ENCODE measurements around the gene CERS5.

CERS5 gene

DNA sequence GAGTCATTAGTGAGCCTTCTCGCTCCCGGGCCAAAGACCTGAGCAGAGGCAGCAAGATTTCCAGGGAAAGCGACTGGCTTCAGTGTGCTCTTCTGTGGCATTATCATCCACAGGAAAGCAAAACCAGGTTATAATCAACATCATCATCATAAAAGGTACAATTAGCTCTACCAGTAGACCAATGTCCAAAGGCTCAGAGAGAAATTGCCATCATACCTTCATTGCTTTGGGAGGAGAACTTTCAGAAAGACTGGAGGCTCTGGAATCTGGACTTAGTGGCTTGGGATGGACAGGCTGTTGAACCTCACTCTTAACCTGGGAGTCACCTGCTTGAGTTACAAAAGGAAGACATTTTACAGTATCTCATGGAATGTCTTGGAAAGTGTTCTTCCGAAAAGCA lies 25.1 kb upstream of the CERS5 start:
- no peak overlapping the region for H3K4me3 ChIP-seq (replicated peaks; ENCODE audit: low read depth, low read length)
- DNase-seq (ENCODE audit: extremely low read depth, insufficient read length) = no peak
- TF ChIP-seq, protein P1, sequence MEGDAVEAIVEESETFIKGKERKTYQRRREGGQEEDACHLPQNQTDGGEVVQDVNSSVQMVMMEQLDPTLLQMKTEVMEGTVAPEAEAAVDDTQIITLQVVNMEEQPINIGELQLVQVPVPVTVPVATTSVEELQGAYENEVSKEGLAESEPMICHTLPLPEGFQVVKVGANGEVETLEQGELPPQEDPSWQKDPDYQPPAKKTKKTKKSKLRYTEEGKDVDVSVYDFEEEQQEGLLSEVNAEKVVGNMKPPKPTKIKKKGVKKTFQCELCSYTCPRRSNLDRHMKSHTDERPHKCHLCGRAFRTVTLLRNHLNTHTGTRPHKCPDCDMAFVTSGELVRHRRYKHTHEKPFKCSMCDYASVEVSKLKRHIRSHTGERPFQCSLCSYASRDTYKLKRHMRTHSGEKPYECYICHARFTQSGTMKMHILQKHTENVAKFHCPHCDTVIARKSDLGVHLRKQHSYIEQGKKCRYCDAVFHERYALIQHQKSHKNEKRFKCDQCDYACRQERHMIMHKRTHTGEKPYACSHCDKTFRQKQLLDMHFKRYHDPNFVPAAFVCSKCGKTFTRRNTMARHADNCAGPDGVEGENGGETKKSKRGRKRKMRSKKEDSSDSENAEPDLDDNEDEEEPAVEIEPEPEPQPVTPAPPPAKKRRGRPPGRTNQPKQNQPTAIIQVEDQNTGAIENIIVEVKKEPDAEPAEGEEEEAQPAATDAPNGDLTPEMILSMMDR (IDR thresholded peaks at IDR 0.05; ENCODE audit: insufficient read depth, low read length, poor library complexity, severe bottlenecking) = no peak
- no peaks in the 10 kb centered on the region for H3K27me3 ChIP-seq (replicated peaks; ENCODE audit: control insufficient read depth, insufficient read depth, low read length)
- H3K36me3 ChIP-seq (ENCODE audit: control insufficient read depth, insufficient read depth, low read length) = peaks cover 2% of the 10 kb centered on the region

DNA sequence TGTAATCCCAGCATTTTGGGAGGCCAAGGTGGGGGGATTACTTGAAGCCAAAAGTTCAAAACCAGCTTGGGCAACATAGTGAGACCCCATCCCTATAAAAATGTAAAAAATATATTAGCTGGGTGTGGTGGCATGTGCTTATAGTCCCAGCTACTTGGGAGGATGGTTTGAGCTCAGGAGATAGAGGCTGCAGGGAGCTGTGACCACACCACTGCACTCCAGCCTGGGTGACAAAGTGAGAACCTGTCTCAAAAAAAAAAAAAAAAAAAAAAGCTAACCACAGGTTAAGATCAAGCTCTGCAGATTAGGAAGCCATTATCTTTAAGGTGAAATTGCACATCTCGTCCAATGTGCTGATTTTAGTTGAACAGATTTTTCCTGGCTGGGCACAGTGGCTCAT lies 23.7 kb upstream of the CERS5 start:
- Histone ChIP-seq H3K27me3 (replicated peaks; ENCODE audit: control insufficient read depth, insufficient read depth, low read length) (no peaks in the 10 kb centered on the region), H3K4me3 (replicated peaks; ENCODE audit: low read depth, low read length) (no peak overlapping the region), H3K36me3 (ENCODE audit: control insufficient read depth, insufficient read depth, low read length) (peaks cover 2% of the 10 kb centered on the region)
- TF ChIP-seq, protein P1 (IDR thresholded peaks at IDR 0.05; ENCODE audit: insufficient read depth, low read length, poor library complexity, severe bottlenecking) = no peak
- DNase-seq (ENCODE audit: extremely low read depth, insufficient read length) = no peak

DNA sequence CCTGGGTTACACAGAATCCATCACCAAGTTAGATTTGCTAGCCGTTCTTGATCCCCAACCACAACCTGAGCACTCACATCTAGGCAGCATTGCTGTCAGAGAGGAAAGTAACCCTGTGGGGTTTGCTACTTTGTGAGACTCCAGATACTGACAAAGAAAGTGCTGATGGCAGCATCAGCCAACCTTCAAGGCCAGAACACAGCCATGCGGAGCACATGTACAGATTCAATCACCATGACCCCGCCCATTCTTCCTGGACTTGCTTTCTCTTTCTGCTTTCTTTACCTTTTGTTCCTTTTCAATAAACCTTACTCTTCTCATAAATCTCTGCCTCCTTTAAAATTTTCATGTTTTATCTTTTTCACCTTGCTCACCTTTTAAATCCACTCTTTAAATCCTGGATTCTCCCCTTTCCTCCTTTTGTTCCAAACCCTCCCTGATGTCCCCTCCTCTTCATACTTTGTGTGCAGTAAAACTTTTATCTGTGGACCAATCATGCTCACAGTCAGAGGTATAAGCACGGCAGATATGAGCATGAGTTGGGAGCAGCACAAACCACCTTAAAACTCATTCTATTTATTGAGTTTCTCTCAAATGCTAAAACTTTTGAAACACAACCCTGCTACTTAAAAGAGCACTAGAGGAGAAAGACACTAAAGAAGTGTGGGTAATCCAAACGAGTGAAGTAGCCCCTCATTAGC lies 21.9 kb upstream of the CERS5 start:
- no peak for DNase-seq (ENCODE audit: extremely low read depth, insufficient read length)
- TF ChIP-seq, protein P1 (IDR thresholded peaks at IDR 0.05; ENCODE audit: insufficient read depth, low read length, poor library complexity, severe bottlenecking) = no peak
- Histone ChIP-seq H3K36me3 (ENCODE audit: control insufficient read depth, insufficient read depth, low read length) (peaks cover 3% of the 10 kb centered on the region; the same call in 1 of the 2 replicates), H3K27me3 (replicated peaks; ENCODE audit: control insufficient read depth, insufficient read depth, low read length) (no peaks in the 10 kb centered on the region), H3K4me3 (replicated peaks; ENCODE audit: low read depth, low read length) (no peak overlapping the region)

DNA sequence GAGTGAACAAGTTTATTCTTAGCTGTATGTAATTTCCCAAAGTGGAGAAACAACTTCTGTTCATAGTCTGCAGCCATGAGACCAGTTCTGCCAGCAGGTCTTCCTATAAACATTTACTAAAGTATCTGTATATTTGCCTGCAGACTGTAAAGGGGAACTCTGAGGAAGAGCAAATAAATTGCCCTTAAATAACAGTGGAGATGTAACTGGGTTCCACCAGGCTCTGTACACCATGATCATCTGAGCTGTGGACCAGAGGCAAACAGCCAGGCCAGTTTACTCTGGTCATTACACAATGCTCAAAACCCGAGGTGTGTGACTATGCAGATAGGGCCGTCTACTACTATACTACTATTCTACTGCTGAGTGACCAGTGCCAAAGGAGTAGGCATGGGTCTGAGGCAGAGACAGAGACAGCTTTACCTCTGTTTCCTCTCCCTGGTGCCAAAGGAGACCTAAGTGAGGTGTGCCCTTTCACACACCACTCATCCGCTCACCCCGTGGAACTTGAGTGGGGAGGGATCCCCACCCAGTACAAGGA lies 21.1 kb upstream of the CERS5 start:
- TF ChIP-seq, protein P1 (IDR thresholded peaks at IDR 0.05; ENCODE audit: insufficient read depth, low read length, poor library complexity, severe bottlenecking) = no peak
- no peak for DNase-seq (ENCODE audit: extremely low read depth, insufficient read length)

DNA sequence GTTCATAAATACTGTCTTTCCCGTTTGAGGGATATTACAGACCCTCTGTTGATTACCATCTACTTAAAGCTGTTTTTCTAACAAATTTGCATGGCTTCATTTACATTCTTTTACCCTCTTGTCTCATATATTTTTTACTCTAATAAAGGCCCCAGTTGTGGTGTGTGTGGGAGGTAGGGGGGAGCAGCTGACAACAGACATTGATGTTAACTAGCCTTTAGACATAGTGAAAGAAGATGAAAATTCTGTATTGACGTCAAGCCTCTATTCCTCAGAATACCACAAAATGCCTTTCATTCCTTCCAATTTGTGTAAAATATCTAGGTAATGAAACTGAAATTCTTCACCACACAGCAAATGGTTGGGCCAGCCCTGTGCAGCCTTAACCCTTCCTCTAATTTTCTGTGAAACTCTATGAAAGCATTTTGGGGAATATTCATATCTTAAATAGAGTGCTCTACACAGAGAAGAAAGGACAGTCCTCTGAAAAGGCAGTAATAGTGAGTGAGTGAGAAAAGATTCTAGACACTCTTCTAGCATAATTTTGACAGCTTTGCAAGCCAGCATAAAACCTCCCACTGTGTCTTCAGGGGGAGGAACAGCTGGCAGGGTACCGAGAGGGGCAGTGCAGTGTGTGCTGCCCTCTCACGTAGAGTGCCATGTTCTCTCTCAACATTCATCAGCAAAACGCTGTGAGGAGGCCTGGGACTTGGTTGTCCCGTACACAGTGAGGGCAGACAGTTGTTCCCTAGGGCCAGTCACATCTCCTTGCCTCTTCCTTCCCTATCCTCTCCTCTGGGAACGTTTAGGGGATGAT lies 20.1 kb upstream of the CERS5 start:
- H3K27me3 ChIP-seq (replicated peaks; ENCODE audit: control insufficient read depth, insufficient read depth, low read length) = no peaks in the 10 kb centered on the region
- H3K36me3 ChIP-seq (ENCODE audit: control insufficient read depth, insufficient read depth, low read length) = peaks cover 3% of the 10 kb centered on the region; the same call in 1 of the 2 replicates
- no peak overlapping the region for H3K4me3 ChIP-seq (replicated peaks; ENCODE audit: low read depth, low read length)
- TF ChIP-seq, protein P1 (IDR thresholded peaks at IDR 0.05; ENCODE audit: insufficient read depth, low read length, poor library complexity, severe bottlenecking) = no peak
- DNase-seq (ENCODE audit: extremely low read depth, insufficient read length) = peak; percentile 50

More for the DNA sequence above, 21.1 kb upstream of the CERS5 start:
- H3K4me3 ChIP-seq (replicated peaks; ENCODE audit: low read depth, low read length) = no peak overlapping the region
- peaks cover 3% of the 10 kb centered on the region; the same call in 1 of the 2 replicates for H3K36me3 ChIP-seq (ENCODE audit: control insufficient read depth, insufficient read depth, low read length)
- H3K27me3 ChIP-seq (replicated peaks; ENCODE audit: control insufficient read depth, insufficient read depth, low read length) = no peaks in the 10 kb centered on the region

Measured in GM06990 (cell line).